K562 (cell line): ENCODE measurements around the gene ADAM10. TPM values are rescaled to one million over a fixed set of nuclear protein-coding genes. Genes with fewer than 3 reads are reported as not detected.

Experiments used
- AFF4 ChIP-seq: sonication (generic); formaldehyde crosslinking; IDR thresholded peaks from 2 replicates; pipeline ENCODE4 v1.8.0; 2023; ENCODE audit warnings: mild to moderate bottlenecking, missing genetic modification reagents
- CBFA2T3 ChIP-seq: fragments of 450-650 bp; IDR thresholded peaks from 2 replicates; pipeline ENCODE4 v1.6.1; 2017
- CBX2 ChIP-seq: fragments of 200-600 bp; sonication (generic); IDR thresholded peaks from one replicate; pipeline ENCODE4 v1.6.1; 2012; ENCODE audit warnings: mild to moderate bottlenecking, low read length, inconsistent platforms; ENCODE audit not compliant: insufficient read depth, poor library complexity, severe bottlenecking
- CREM ChIP-seq: IDR thresholded peaks from 2 replicates; pipeline ENCODE4 v1.6.1; 2014; ENCODE audit warnings: antibody characterized with exemption, low read depth
- DDX20 ChIP-seq: fragments of 450-650 bp; IDR thresholded peaks from 2 replicates; pipeline ENCODE4 v1.6.1; 2016; ENCODE audit warnings: missing genetic modification characterization, low read depth, mild to moderate bottlenecking, missing compliant biosample characterization, moderate library complexity
- GABPB1 ChIP-seq: sonication (generic); formaldehyde crosslinking; IDR thresholded peaks from 2 replicates; pipeline ENCODE4 v1.8.0; 2022; ENCODE audit warnings: mild to moderate bottlenecking, missing genetic modification reagents
- HDAC3 ChIP-seq: fragments of 450-650 bp; IDR thresholded peaks from 2 replicates; pipeline ENCODE4 v1.6.1; 2018; ENCODE audit warnings: borderline replicate concordance, mild to moderate bottlenecking, moderate library complexity; ENCODE audit not compliant: partially characterized antibody
- HMGN3 ChIP-seq: IDR thresholded peaks from 2 replicates; pipeline ENCODE4 v1.6.1; 2011; ENCODE audit warnings: borderline replicate concordance, low read depth, mild to moderate bottlenecking, mixed read lengths, low read length; ENCODE audit not compliant: insufficient read length; ENCODE audit errors: extremely low read depth
- LEF1 ChIP-seq: fragments of 450-650 bp; IDR thresholded peaks from 2 replicates; pipeline ENCODE4 v1.6.1; 2016; ENCODE audit warnings: mild to moderate bottlenecking
- MAX ChIP-seq: sonication (generic); formaldehyde crosslinking; IDR thresholded peaks from 2 replicates; pipeline ENCODE4 v1.9.0; 2022; ENCODE audit warnings: mild to moderate bottlenecking, missing genetic modification reagents
- NEUROD1 ChIP-seq: fragments of 150-350 bp; IDR thresholded peaks from 2 replicates; pipeline ENCODE4 v1.6.1; 2014; ENCODE audit warnings: borderline replicate concordance, low read length, low read depth; ENCODE audit not compliant: partially characterized antibody
- PKNOX1 ChIP-seq: fragments of 450-650 bp; IDR thresholded peaks from 2 replicates; pipeline ENCODE4 v1.6.1; 2016
- RBM22 ChIP-seq: fragments of 200-400 bp; formaldehyde crosslinking; IDR thresholded peaks from 2 replicates; pipeline ENCODE4 v1.6.1; 2018; ENCODE audit warnings: low read length, low read depth; ENCODE audit not compliant: poor library complexity, severe bottlenecking
- RBM34 ChIP-seq: fragments of 200-400 bp; formaldehyde crosslinking; IDR thresholded peaks from 2 replicates; pipeline ENCODE4 v1.6.1; 2018; ENCODE audit warnings: low read length, borderline replicate concordance; ENCODE audit not compliant: insufficient read depth
- RNF2 ChIP-seq: sonication (generic); IDR thresholded peaks from 2 replicates; pipeline ENCODE4 v1.6.1; 2016
- SMARCC2 ChIP-seq: fragments of 450-650 bp; IDR thresholded peaks from 2 replicates; pipeline ENCODE4 v1.6.1; 2017; ENCODE audit warnings: antibody characterized with exemption, moderate library complexity, mild to moderate bottlenecking, low read depth
- SREBF1 ChIP-seq: fragments of 150-350 bp; IDR thresholded peaks from 2 replicates; pipeline ENCODE4 v1.6.1; 2014; ENCODE audit warnings: antibody characterized with exemption, low read depth, low read length, borderline replicate concordance
- SRSF1 ChIP-seq: fragments of 200-400 bp; formaldehyde crosslinking; IDR thresholded peaks from 2 replicates; pipeline ENCODE4 v1.6.1; 2017; ENCODE audit warnings: mild to moderate bottlenecking, low read depth, low read length, moderate library complexity
- STAT5A ChIP-seq: IDR thresholded peaks from 2 replicates; pipeline ENCODE4 v1.6.1; 2012; ENCODE audit warnings: low read length, inconsistent platforms, borderline replicate concordance
- TAF1 ChIP-seq: IDR thresholded peaks from 2 replicates; pipeline ENCODE4 v1.6.1; 2011; ENCODE audit warnings: mild to moderate bottlenecking, low read length, moderate library complexity; ENCODE audit not compliant: insufficient read depth, control insufficient read depth, severe bottlenecking; ENCODE audit errors: extremely low read depth
- U2AF2 ChIP-seq: fragments of 200-400 bp; formaldehyde crosslinking; optimal IDR thresholded peaks from 2 replicates; pipeline ENCODE3; 2017; ENCODE audit warnings: low read depth, mild to moderate bottlenecking, low read length
- ZBTB12 ChIP-seq: fragments of 250-450 bp; sonication (Bioruptor Pico); IDR thresholded peaks from 2 replicates; pipeline ENCODE4 v1.4.0; 2020
- ZNF830 ChIP-seq: fragments of 250-450 bp; sonication (Bioruptor Pico); IDR thresholded peaks from 2 replicates; pipeline ENCODE4 v1.5.0; 2021; ENCODE audit warnings: mild to moderate bottlenecking
- polyA plus RNA-seq, 8 experiments: library from polyadenylated mRNA; depleted of rRNA in 4 of 8; stranded (reverse) in 5 of 8; unstranded in 3 of 8; fragments of >200 nt; fragmentation: Nextera tagmentation in 2 of 8; fragmentation: Illumina TruSeq in 1 of 8; extraction: Ambion mirVana in 2 of 8; extraction: Trizol in 1 of 8; gene quantifications; 2 replicates each; pipeline versions ENCODE4 v1.2.1 to v1.2.3, GENCODE V29; 2011 to 2014; ENCODE audit warnings: inconsistent platforms in 1 of 8, missing spikeins in 1 of 8
- total RNA-seq, 7 experiments: library from RNA; depleted of rRNA in 6 of 7; stranded (reverse); fragments of >200 nt in 6 of 7; fragmentation: Illumina TruSeq in 2 of 7; extraction: Trizol in 2 of 7; gene quantifications; 2 replicates each; pipeline versions ENCODE4 v1.2.1 to v1.2.3, GENCODE V29; 2011 to 2021; ENCODE audit warnings: low replicate concordance in 1 of 7

The ADAM10 gene
- total and polyA plus RNA-seq, 9 of the 15 experiments (the other 6 are each of a cell fraction or from before 2014, with no cell fraction given), result 11.9 to 152 (median 57.3) TPM

- TF ChIP-seq GABPB1 (no peak), RBM22 (peak; percentile 58), RNF2 (no peak), NEUROD1 (no peak), CBX2 (no peak), SMARCC2 (0 out of 2 replicates have a peak, but pooled peaks have one; percentile 35), CREM (0 out of 2 replicates have a peak, but pooled peaks have one; percentile 16), TAF1 (peak; percentile 46), AFF4 (CRISPR knock-in tag) (no peak), RBM34 (no peak), ZNF830 (CRISPR knock-in tag) (no peak), SRSF1 (no peak), LEF1 (no peak), PKNOX1 (peak; percentile 52; the same call in 1 of the 2 replicates), MAX (CRISPR knock-in tag) (peak; percentile 50), U2AF2 (no peak), HDAC3 (no peak), DDX20 (no peak), CBFA2T3 (no peak), STAT5A (no peak), ZBTB12 (CRISPR knock-in tag) (no peak), SREBF1 (no peak), HMGN3 (peak; percentile 90)
Observed at GRCh38 chr15:58748852-58749531, 515 bp downstream of the ADAM10 start (continued).
